Transverse colon (tissue), 4 donors: Measurements from ENCODE around the gene PIK3AP1.

Experiments used
- EP300 ChIP-seq: sonication (generic); formaldehyde crosslinking; IDR thresholded peaks from one replicate; pipeline ENCODE4 v1.6.1; 2017; ENCODE audit warnings: antibody characterized with exemption, low read depth
- POLR2AphosphoS5 ChIP-seq, 3 donors: sonication (generic); formaldehyde crosslinking; IDR thresholded peaks; one replicate each; pipeline ENCODE4 v1.6.1; 2016; ENCODE audit warnings: antibody characterized with exemption in 3 of 3
- TF ChIP-seq, protein P1 (sequence below), 5 experiments: fragments of 200-600 bp in 3 of 5; fragments of 450-650 bp in 2 of 5; sonication (generic) in 3 of 5; IDR thresholded peaks; 1 replicate in 2 of 5; 2 replicates in 3 of 5; pipeline ENCODE4 v1.5.1; 2016 to 2017; ENCODE audit warnings: antibody characterized with exemption in 5 of 5, inconsistent platforms in 3 of 5, mild to moderate bottlenecking in 2 of 5, moderate library complexity in 1 of 5

GRCh38 chr10:96756111-96756903 lies 36.0 kb upstream of the PIK3AP1 start:
- TF ChIP-seq EP300, result no peak
- TF ChIP-seq, protein P1, sequence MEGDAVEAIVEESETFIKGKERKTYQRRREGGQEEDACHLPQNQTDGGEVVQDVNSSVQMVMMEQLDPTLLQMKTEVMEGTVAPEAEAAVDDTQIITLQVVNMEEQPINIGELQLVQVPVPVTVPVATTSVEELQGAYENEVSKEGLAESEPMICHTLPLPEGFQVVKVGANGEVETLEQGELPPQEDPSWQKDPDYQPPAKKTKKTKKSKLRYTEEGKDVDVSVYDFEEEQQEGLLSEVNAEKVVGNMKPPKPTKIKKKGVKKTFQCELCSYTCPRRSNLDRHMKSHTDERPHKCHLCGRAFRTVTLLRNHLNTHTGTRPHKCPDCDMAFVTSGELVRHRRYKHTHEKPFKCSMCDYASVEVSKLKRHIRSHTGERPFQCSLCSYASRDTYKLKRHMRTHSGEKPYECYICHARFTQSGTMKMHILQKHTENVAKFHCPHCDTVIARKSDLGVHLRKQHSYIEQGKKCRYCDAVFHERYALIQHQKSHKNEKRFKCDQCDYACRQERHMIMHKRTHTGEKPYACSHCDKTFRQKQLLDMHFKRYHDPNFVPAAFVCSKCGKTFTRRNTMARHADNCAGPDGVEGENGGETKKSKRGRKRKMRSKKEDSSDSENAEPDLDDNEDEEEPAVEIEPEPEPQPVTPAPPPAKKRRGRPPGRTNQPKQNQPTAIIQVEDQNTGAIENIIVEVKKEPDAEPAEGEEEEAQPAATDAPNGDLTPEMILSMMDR (IDR thresholded peaks at IDR 0.05), result no peak
- no peak for TF ChIP-seq POLR2AphosphoS5 (IDR thresholded peaks at IDR 0.05)
